ENCODE measurements around the gene FNBP1.

GRCh38 chr9:129874261-129875101 is 168.5 kb downstream of the FNBP1 start:
- TF ChIP-seq CTCF (IDR thresholded peaks at IDR 0.05) = no peak
- TF ChIP-seq CREB1 (CRISPR knock-in tag; IDR thresholded peaks at IDR 0.05) = no peak
- TF ChIP-seq SP1 (CRISPR knock-in tag; conservative IDR thresholded peaks at IDR 0.05) = no peak
